Peyer's patch (tissue), 4 donors: Measurements from ENCODE around the gene RALGPS2.

Source experiments
- POLR2A ChIP-seq, 2 donors: fragments of 450-650 bp; IDR thresholded peaks; one replicate each; pipeline ENCODE4 v1.5.1; 2017; ENCODE audit warnings: antibody characterized with exemption in 2 of 2, mild to moderate bottlenecking in 2 of 2, moderate library complexity in 2 of 2
- TF ChIP-seq, protein P1 (sequence below), 6 experiments: fragments of 450-650 bp in 4 of 6; fragments of 200-600 bp in 2 of 6; sonication (generic) in 1 of 6; IDR thresholded peaks; one replicate each; pipeline ENCODE4 v1.5.1; 2017 to 2019; ENCODE audit warnings: antibody characterized with exemption in 6 of 6, mild to moderate bottlenecking in 3 of 6, moderate library complexity in 1 of 6

GRCh38 chr1:178686407-178686806 lies 38.6 kb upstream of the RALGPS2 start:
- TF ChIP-seq, protein P1, sequence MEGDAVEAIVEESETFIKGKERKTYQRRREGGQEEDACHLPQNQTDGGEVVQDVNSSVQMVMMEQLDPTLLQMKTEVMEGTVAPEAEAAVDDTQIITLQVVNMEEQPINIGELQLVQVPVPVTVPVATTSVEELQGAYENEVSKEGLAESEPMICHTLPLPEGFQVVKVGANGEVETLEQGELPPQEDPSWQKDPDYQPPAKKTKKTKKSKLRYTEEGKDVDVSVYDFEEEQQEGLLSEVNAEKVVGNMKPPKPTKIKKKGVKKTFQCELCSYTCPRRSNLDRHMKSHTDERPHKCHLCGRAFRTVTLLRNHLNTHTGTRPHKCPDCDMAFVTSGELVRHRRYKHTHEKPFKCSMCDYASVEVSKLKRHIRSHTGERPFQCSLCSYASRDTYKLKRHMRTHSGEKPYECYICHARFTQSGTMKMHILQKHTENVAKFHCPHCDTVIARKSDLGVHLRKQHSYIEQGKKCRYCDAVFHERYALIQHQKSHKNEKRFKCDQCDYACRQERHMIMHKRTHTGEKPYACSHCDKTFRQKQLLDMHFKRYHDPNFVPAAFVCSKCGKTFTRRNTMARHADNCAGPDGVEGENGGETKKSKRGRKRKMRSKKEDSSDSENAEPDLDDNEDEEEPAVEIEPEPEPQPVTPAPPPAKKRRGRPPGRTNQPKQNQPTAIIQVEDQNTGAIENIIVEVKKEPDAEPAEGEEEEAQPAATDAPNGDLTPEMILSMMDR (IDR thresholded peaks at IDR 0.05): no peak
- no peak for TF ChIP-seq POLR2A (IDR thresholded peaks at IDR 0.05)
